ENCODE data around the gene TMEM63B.
"Not testable (repeated sequence)": the region's sequence is repeated elsewhere in the genome, so short reads cannot be mapped to it uniquely, and the experiment has no call there.

The TMEM63B gene

GRCh38 chr6:44172731-44173500, 45.6 kb downstream of the TMEM63B start:
- peak; percentile 71 for DNase-seq

DNA sequence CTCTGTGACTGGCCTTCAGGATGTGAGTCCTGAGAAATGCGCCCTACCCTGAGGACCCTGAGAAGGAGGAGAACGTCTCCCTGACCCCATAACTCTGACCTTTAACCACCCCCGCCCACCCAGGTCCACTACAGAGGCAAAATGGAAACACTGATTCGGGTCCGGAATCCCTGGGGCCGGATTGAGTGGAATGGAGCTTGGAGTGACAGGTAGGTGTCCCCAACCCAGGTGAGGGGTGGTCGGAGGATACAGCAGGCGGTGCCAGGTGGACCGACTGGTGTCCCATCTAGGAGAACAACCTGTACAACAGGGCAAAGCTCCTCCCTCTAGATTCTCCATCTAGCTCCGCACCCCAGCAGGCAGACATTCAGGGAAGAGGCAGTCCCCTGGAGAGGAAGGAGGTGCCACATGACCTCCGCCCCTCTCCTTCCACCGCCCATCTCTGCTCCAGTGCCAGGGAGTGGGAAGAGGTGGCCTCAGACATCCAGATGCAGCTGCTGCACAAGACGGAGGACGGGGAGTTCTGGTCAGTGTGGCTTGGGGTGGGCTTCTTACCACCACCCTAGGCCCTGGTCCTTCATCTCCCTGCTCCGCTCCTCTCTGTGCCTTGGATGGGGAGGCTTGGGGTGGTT, 48.9 kb downstream of the TMEM63B start:
- no peak for DNase-seq

DNA sequence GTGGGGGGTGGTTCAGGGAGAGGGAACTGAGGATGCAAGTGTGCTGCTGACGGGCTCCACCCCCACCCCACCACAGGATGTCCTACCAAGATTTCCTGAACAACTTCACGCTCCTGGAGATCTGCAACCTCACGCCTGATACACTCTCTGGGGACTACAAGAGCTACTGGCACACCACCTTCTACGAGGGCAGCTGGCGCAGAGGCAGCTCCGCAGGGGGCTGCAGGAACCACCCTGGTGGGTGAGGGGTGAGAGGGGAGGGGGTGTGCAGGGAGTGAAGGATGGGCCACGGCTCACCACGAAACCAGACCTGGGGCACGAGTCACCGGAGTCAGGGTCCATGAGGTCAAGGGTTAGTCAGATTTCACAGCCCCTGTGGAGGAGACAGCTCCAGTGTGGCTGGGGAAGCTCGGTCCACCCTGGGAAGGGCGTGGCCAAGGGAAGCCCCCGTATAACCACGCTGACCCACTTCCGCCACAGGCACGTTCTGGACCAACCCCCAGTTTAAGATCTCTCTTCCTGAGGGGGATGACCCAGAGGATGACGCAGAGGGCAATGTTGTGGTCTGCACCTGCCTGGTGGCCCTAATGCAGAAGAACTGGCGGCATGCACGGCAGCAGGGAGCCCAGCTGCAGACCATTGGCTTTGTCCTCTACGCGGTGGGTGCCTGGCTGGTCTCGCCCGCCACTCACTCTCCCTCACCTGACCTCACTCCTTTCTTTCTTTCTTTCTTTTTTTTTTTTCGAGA, 49.6 kb downstream of the TMEM63B start:
- DNase-seq: no peak

GRCh38 chr6:44177691-44178423, 50.5 kb downstream of the TMEM63B start:
- DNase-seq: no peak

GRCh38 chr6:44178424-44179071, 51.2 kb downstream of the TMEM63B start:
- no peak for DNase-seq

- DNase-seq: no peak
These were observed 51.8 kb downstream of the TMEM63B start for GRCh38 chr6:44179072-44179536.

GRCh38 chr6:44179648-44180047, 52.3 kb downstream of the TMEM63B start:
- no peak for DNase-seq

GRCh38 chr6:44180406-44180805, 53.1 kb downstream of the TMEM63B start:
- no peak for DNase-seq

DNA sequence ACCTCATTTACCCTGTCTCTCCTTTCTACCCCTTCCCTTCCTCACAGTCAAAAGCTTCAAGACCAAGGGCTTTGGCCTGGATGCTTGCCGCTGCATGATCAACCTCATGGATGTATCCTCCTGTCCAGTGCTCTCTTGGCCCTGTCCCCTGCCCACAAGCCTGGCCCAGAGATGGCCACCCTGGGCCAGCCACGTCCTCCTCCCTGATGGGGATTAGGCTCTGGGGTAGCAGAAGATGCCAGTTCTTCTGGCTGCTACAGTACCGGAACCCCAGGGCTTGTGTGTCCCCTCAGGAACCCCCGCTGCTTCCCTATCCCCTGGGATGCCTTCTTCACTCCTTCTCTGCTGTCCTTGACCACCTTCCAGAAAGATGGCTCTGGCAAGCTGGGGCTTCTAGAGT, 53.5 kb downstream of the TMEM63B start:
- no peak for DNase-seq

GRCh38 chr6:44181784-44182183, 54.4 kb downstream of the TMEM63B start:
- DNase-seq: not testable (repeated sequence)

GRCh38 chr6:44182911-44183390, 55.6 kb downstream of the TMEM63B start:
- DNase-seq: no peak

GRCh38 chr6:44183783-44184182, 56.4 kb downstream of the TMEM63B start:
- DNase-seq: no peak

- DNase-seq: not testable (repeated sequence)
These were observed 58.0 kb downstream of the TMEM63B start for GRCh38 chr6:44185356-44185755.

DNA sequence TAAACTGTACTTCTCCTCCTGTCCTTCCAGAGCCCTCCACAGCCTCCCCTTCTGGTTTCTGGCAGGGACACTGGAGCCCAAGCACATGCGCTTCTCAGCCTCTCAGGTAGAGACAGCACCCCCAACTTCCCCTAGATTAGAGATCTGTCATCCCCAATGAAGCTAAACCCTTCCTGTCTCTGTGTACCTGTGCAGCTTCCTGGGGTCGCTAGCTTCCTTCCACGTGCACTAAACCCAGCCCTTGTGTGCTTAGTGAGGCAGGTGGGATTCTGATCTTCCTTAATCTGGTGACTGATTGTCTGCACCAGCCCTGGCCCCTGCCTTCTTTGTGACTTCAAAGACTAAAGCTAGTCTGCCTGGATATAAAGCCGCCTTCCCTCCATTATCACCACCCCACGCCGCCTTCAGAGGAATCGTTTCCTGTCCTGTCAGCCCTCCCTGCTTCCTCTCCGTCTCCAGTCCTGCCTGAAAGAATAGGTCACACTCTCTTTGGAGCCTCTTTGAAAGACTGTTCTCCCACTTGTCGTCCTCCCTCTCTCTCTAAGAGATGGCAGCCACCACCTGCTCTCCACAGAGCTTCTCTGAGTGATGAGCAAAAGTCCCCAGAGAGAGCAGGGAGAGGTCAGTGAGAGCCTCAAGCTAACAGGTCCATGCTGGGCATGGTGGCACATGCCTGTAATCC, 58.7 kb downstream of the TMEM63B start:
- DNase-seq: no peak

GRCh38 chr6:44186635-44187025, 59.3 kb downstream of the TMEM63B start:
- no peak for DNase-seq

GRCh38 chr6:44188819-44189218, 61.5 kb downstream of the TMEM63B start:
- no peak for DNase-seq

DNA sequence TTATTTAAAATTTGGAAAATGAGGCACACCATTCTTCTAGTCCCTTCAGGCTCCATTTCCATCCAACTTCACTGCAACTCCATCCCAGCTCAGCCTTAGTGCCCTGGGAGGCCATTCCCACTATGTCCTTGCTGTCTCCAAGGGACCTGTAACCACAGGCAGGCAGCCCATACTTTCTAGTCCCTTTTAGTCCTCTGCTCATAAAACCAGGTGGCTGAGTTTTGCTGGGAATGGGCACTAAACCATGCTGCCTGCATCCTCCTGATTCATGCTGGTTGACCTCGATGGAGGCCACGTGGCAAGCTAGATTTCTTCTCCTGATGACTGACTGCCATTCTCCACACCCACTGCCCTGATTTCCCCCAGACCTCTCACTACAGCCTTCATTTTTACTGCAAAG, 61.9 kb downstream of the TMEM63B start:
- no peak for DNase-seq

DNA sequence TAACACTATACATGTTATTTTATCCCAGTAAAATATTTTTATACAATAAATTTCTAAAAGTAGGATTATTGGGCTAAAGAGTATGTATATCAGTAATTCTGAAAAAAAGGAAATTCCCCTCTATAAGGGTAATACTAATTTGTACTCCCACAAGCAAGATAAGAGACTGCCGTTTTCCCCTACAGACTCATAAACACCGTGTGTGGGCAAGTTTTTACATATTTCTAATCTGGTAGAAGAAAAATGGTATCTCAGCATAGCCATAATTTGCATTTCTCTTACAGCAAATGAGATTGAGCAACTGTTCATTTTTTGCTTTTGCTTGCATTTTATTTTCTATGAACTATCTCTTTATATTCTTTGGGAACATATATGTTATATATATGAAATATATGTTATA, 63.4 kb downstream of the TMEM63B start:
- no peak for DNase-seq

GRCh38 chr6:44192428-44193041, 65.2 kb downstream of the TMEM63B start:
- DNase-seq: no peak

- no peak for DNase-seq
These were observed 66.1 kb downstream of the TMEM63B start for GRCh38 chr6:44193307-44193910.

DNA sequence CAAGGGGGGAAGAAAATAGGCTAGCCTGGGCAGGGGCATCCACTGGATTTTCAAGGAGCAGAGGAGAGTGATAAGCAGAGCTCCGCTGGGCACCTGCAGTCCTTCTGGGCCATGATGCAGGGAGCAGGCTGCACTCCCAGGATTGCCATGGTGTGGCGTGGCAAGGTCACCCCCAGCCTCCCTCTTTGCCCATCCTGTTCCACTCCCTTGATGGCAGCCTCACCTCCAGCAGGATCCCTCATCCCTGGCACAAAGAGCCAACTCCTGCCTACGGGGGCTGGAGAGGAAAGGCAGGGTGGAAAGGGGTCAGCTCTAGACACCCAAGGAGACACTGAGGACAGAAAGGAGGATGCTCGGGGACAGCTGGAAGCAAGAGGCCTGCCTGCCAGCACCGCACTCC, 67.0 kb downstream of the TMEM63B start:
- DNase-seq: no peak
